ENCODE data around the gene IL1RN. TPM values are rescaled to one million over a fixed set of nuclear protein-coding genes. Genes with fewer than 3 reads are reported as not detected.

IL1RN gene
- total and polyA plus RNA-seq, 5 donors from 2014 or later = 0.23 to 0.59 TPM; not detected in 3

- no peak overlapping the region for H3K4me3 Mint-ChIP-seq
Measured at GRCh38 chr2:113114996-113115395, 12.4 kb upstream of the IL1RN start.

GRCh38 chr2:113116100-113116958 is 11.1 kb upstream of the IL1RN start:
- Histone ChIP-seq H3K27me3 (ENCODE audit: control insufficient read depth, insufficient read depth, low read length) (no peaks in the 10 kb centered on the region), H3K9me3 (ENCODE audit: control insufficient read depth in 2 of 2, low read length in 2 of 2) (no peaks in the 10 kb centered on the region), H3K36me3 (ENCODE audit: control insufficient read depth, insufficient read depth, low read length) (no peaks in the 10 kb centered on the region), H3K27ac (ENCODE audit: insufficient read depth, low read length, poor library complexity, severe bottlenecking) (no peak overlapping the region), H3K4me3 (ENCODE audit: low read depth, low read length) (no peak overlapping the region), H3K4me1 (ENCODE audit: control insufficient read depth, insufficient read depth, low read length, poor library complexity, severe bottlenecking) (peaks cover 16% of the 10 kb centered on the region)
- Mint-ChIP-seq H3K27ac (peak overlapping the region in 1 of 3 donors; percentile 33), H3K27me3 (no peaks in the 10 kb centered on the region), H3K9me3 (peaks cover 0 to 1% (median 0%) of the 10 kb centered on the region in 7 donors), H3K4me1 (peaks cover 0 to 17% (median 10%) of the 10 kb centered on the region in 4 donors), H3K36me3 (no peaks in the 10 kb centered on the region), H3K4me3 (peak overlapping the region in 1 of 4 donors; percentile 25)
- ATAC-seq (ENCODE audit: low read depth in 2 of 2) (no peak), DNase-seq (peak in 1 of 3 donors; percentile 31)

More at GRCh38 chr2:113114996-113115395, 12.4 kb upstream of the IL1RN start:
- Mint-ChIP-seq H3K27ac (no peak overlapping the region), H3K36me3 (no peaks in the 10 kb centered on the region), H3K27me3 (peaks cover 2% of the 10 kb centered on the region), H3K9me3 (peaks cover 0 to 1% (median 0%) of the 10 kb centered on the region in 7 donors), H3K4me1 (peaks cover 0 to 14% (median 9%) of the 10 kb centered on the region in 4 donors)
- DNase-seq (no peak), ATAC-seq (ENCODE audit: low read depth in 2 of 2) (no peak)
- H3K9me3 ChIP-seq (ENCODE audit: control insufficient read depth in 2 of 2, low read length in 2 of 2) = no peaks in the 10 kb centered on the region
- no peak overlapping the region for H3K27ac ChIP-seq (ENCODE audit: insufficient read depth, low read length, poor library complexity, severe bottlenecking)
- no peak overlapping the region for H3K4me3 ChIP-seq (ENCODE audit: low read depth, low read length)
- peaks cover 16% of the 10 kb centered on the region for H3K4me1 ChIP-seq (ENCODE audit: control insufficient read depth, insufficient read depth, low read length, poor library complexity, severe bottlenecking)
- no peaks in the 10 kb centered on the region for H3K27me3 ChIP-seq (ENCODE audit: control insufficient read depth, insufficient read depth, low read length)
- H3K36me3 ChIP-seq (ENCODE audit: control insufficient read depth, insufficient read depth, low read length) = no peaks in the 10 kb centered on the region

- H3K36me3 Mint-ChIP-seq = no peaks in the 10 kb centered on the region
- peak in 1 of 2 donors; percentile 34 for ATAC-seq (ENCODE audit: low read depth in 2 of 2)
- peaks cover 0 to 17% (median 10%) of the 10 kb centered on the region in 4 donors for H3K4me1 Mint-ChIP-seq
- no peak overlapping the region for H3K4me3 ChIP-seq (ENCODE audit: low read depth, low read length)
- H3K27ac ChIP-seq (ENCODE audit: insufficient read depth, low read length, poor library complexity, severe bottlenecking) = no peak overlapping the region
- H3K4me3 Mint-ChIP-seq = no peak overlapping the region
- no peaks in the 10 kb centered on the region for H3K36me3 ChIP-seq (ENCODE audit: control insufficient read depth, insufficient read depth, low read length)
- H3K9me3 ChIP-seq (ENCODE audit: control insufficient read depth in 2 of 2, low read length in 2 of 2) = no peaks in the 10 kb centered on the region
- peaks cover 0 to 1% (median 0%) of the 10 kb centered on the region in 7 donors for H3K9me3 Mint-ChIP-seq
- no peaks in the 10 kb centered on the region for H3K27me3 ChIP-seq (ENCODE audit: control insufficient read depth, insufficient read depth, low read length)
- no peaks in the 10 kb centered on the region for H3K27me3 Mint-ChIP-seq
- peak in 1 of 3 donors; percentile 50 for DNase-seq
- H3K4me1 ChIP-seq (ENCODE audit: control insufficient read depth, insufficient read depth, low read length, poor library complexity, severe bottlenecking) = peaks cover 16% of the 10 kb centered on the region
- no peak overlapping the region for H3K27ac Mint-ChIP-seq
Measured at GRCh38 chr2:113117541-113118262, 9.7 kb upstream of the IL1RN start.

- no peak for ATAC-seq (ENCODE audit: low read depth in 2 of 2)
- H3K27ac Mint-ChIP-seq = no peak overlapping the region
- H3K36me3 Mint-ChIP-seq = no peaks in the 10 kb centered on the region
- peaks cover 1% of the 10 kb centered on the region for H3K27me3 Mint-ChIP-seq
- no peak overlapping the region for H3K27ac ChIP-seq (ENCODE audit: insufficient read depth, low read length, poor library complexity, severe bottlenecking)
- H3K9me3 Mint-ChIP-seq = peaks cover 0 to 1% (median 0%) of the 10 kb centered on the region in 7 donors
- DNase-seq = no peak
- no peaks in the 10 kb centered on the region for H3K27me3 ChIP-seq (ENCODE audit: control insufficient read depth, insufficient read depth, low read length)
- peaks cover 16% of the 10 kb centered on the region for H3K4me1 ChIP-seq (ENCODE audit: control insufficient read depth, insufficient read depth, low read length, poor library complexity, severe bottlenecking)
- no peak overlapping the region for H3K4me3 Mint-ChIP-seq
- H3K9me3 ChIP-seq (ENCODE audit: control insufficient read depth in 2 of 2, low read length in 2 of 2) = no peaks in the 10 kb centered on the region
- no peaks in the 10 kb centered on the region for H3K36me3 ChIP-seq (ENCODE audit: control insufficient read depth, insufficient read depth, low read length)
- H3K4me1 Mint-ChIP-seq = peaks cover 0 to 17% (median 10%) of the 10 kb centered on the region in 4 donors
- H3K4me3 ChIP-seq (ENCODE audit: low read depth, low read length) = no peak overlapping the region
Measured at GRCh38 chr2:113118263-113118657, 9.1 kb upstream of the IL1RN start.

GRCh38 chr2:113119111-113119510 is 8.3 kb upstream of the IL1RN start:
- Histone ChIP-seq H3K4me3 (ENCODE audit: low read depth, low read length) (no peak overlapping the region), H3K27ac (ENCODE audit: insufficient read depth, low read length, poor library complexity, severe bottlenecking) (no peak overlapping the region), H3K4me1 (ENCODE audit: control insufficient read depth, insufficient read depth, low read length, poor library complexity, severe bottlenecking) (peaks cover 16% of the 10 kb centered on the region), H3K36me3 (ENCODE audit: control insufficient read depth, insufficient read depth, low read length) (no peaks in the 10 kb centered on the region), H3K27me3 (ENCODE audit: control insufficient read depth, insufficient read depth, low read length) (no peaks in the 10 kb centered on the region), H3K9me3 (ENCODE audit: control insufficient read depth in 2 of 2, low read length in 2 of 2) (no peaks in the 10 kb centered on the region)
- H3K9me3 Mint-ChIP-seq = peaks cover 0 to 1% (median 0%) of the 10 kb centered on the region in 7 donors
- H3K27me3 Mint-ChIP-seq = peaks cover 4% of the 10 kb centered on the region
- DNase-seq (no peak), ATAC-seq (ENCODE audit: low read depth in 2 of 2) (no peak)
- no peak overlapping the region for H3K27ac Mint-ChIP-seq
- no peaks in the 10 kb centered on the region for H3K36me3 Mint-ChIP-seq
- peaks cover 0 to 20% (median 13%) of the 10 kb centered on the region in 4 donors for H3K4me1 Mint-ChIP-seq
- H3K4me3 Mint-ChIP-seq = no peak overlapping the region

- Mint-ChIP-seq H3K9me3 (peaks cover 0 to 1% (median 0%) of the 10 kb centered on the region in 7 donors), H3K27ac (no peak overlapping the region), H3K36me3 (no peaks in the 10 kb centered on the region), H3K4me1 (peaks cover 0 to 21% (median 14%) of the 10 kb centered on the region in 4 donors), H3K4me3 (no peak overlapping the region), H3K27me3 (peaks cover 4% of the 10 kb centered on the region)
- no peaks in the 10 kb centered on the region for H3K36me3 ChIP-seq (ENCODE audit: control insufficient read depth, insufficient read depth, low read length)
- no peaks in the 10 kb centered on the region for H3K27me3 ChIP-seq (ENCODE audit: control insufficient read depth, insufficient read depth, low read length)
- no peak overlapping the region for H3K4me3 ChIP-seq (ENCODE audit: low read depth, low read length)
- ATAC-seq (ENCODE audit: low read depth in 2 of 2) (no peak), DNase-seq (no peak)
- H3K27ac ChIP-seq (ENCODE audit: insufficient read depth, low read length, poor library complexity, severe bottlenecking) = no peak overlapping the region
- H3K9me3 ChIP-seq (ENCODE audit: control insufficient read depth in 2 of 2, low read length in 2 of 2) = no peaks in the 10 kb centered on the region
- peaks cover 10% of the 10 kb centered on the region for H3K4me1 ChIP-seq (ENCODE audit: control insufficient read depth, insufficient read depth, low read length, poor library complexity, severe bottlenecking)
Measured at GRCh38 chr2:113120861-113121260, 6.5 kb upstream of the IL1RN start.

- Mint-ChIP-seq H3K4me1 (peaks cover 0 to 14% (median 9%) of the 10 kb centered on the region in 4 donors), H3K27me3 (peaks cover 4% of the 10 kb centered on the region), H3K36me3 (no peaks in the 10 kb centered on the region), H3K4me3 (no peak overlapping the region), H3K27ac (no peak overlapping the region), H3K9me3 (no peaks in the 10 kb centered on the region)
- Histone ChIP-seq H3K27ac (ENCODE audit: insufficient read depth, low read length, poor library complexity, severe bottlenecking) (no peak overlapping the region), H3K36me3 (ENCODE audit: control insufficient read depth, insufficient read depth, low read length) (no peaks in the 10 kb centered on the region), H3K4me3 (ENCODE audit: low read depth, low read length) (no peak overlapping the region), H3K9me3 (ENCODE audit: control insufficient read depth in 2 of 2, low read length in 2 of 2) (no peaks in the 10 kb centered on the region), H3K4me1 (ENCODE audit: control insufficient read depth, insufficient read depth, low read length, poor library complexity, severe bottlenecking) (no peaks in the 10 kb centered on the region), H3K27me3 (ENCODE audit: control insufficient read depth, insufficient read depth, low read length) (no peaks in the 10 kb centered on the region)
- DNase-seq = no peak
- no peak for ATAC-seq (ENCODE audit: low read depth in 2 of 2)
Measured at GRCh38 chr2:113122364-113122763, 5.0 kb upstream of the IL1RN start.

Measured in CD4-positive, CD25-positive, alpha-beta regulatory T cell (primary cell).